ENCODE data around the gene ATRNL1.

DNA sequence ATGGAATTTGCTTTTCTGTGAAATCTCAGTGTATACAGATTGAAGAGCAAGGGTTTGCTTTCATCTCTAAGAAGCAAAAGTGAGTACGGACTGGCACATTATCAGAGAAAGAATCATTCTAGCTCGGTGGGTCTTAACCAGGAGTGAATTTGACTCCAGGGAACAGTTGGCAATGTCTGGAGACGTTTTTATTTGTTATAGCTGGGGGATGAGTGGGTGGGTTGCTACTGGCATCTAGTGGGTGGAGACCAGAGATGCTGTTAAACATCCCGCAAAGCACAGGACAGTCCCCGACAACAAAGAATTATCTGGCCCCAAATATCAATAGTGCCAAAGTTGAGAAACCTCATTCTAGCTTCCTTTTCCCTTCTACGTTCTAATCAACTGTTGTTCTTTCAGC lies 43.8 kb upstream of the ATRNL1 start:
- TF ChIP-seq, protein P1, sequence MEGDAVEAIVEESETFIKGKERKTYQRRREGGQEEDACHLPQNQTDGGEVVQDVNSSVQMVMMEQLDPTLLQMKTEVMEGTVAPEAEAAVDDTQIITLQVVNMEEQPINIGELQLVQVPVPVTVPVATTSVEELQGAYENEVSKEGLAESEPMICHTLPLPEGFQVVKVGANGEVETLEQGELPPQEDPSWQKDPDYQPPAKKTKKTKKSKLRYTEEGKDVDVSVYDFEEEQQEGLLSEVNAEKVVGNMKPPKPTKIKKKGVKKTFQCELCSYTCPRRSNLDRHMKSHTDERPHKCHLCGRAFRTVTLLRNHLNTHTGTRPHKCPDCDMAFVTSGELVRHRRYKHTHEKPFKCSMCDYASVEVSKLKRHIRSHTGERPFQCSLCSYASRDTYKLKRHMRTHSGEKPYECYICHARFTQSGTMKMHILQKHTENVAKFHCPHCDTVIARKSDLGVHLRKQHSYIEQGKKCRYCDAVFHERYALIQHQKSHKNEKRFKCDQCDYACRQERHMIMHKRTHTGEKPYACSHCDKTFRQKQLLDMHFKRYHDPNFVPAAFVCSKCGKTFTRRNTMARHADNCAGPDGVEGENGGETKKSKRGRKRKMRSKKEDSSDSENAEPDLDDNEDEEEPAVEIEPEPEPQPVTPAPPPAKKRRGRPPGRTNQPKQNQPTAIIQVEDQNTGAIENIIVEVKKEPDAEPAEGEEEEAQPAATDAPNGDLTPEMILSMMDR (IDR thresholded peaks at IDR 0.05) = no peak
- TF ChIP-seq POLR2A (IDR thresholded peaks at IDR 0.05) (no peak), EP300 (IDR thresholded peaks at IDR 0.05; ENCODE audit: low read depth) (no peak), POLR2AphosphoS5 (IDR thresholded peaks at IDR 0.05) (no peak)
